Frontal cortex (tissue), 4 donors: ENCODE results near the gene CNDP2. TPM values are rescaled to one million over a fixed set of nuclear protein-coding genes. Genes with fewer than 3 reads are reported as not detected.
"Not testable (repeated sequence)": the region's sequence is repeated elsewhere in the genome, so short reads cannot be mapped to it uniquely, and the experiment has no call there.

Source experiments
- DNase-seq, 2 donors: peaks; one replicate each; pipeline ENCODE4 v3.0.0; 2012; ENCODE audit warnings: low spot score in 2 of 2
- FAIRE-seq: peaks from 2 replicates; lab custom pipeline; 2012; peaks lifted over from hg19 to GRCh38; lab: Jason Lieb, UNC
- total RNA-seq: library from RNA; depleted of rRNA; stranded (reverse); fragments of >200 nt; gene quantifications from one replicate; pipeline ENCODE4 v1.2.3, GENCODE V29; 2014
- donor health status: control.
- donor health status: control.
- donor health status: control.

Gene CNDP2
- total RNA-seq, 1 donor from 2014 or later, result 32.6 TPM

- DNase-seq, result no peak
- no peak for FAIRE-seq
These were observed 60.0 kb downstream of the CNDP2 start for GRCh38 chr18:74556126-74556525.

- DNase-seq (no peak), FAIRE-seq (no peak)
These were observed 61.9 kb downstream of the CNDP2 start for GRCh38 chr18:74558096-74558495.

GRCh38 chr18:74562131-74562730 is 66.1 kb downstream of the CNDP2 start:
- FAIRE-seq (no peak), DNase-seq (no peak)

- FAIRE-seq, result no peak
- DNase-seq, result no peak
These were observed 66.6 kb downstream of the CNDP2 start for GRCh38 chr18:74562775-74563174.

- DNase-seq, result no peak
- FAIRE-seq, result no peak
These were observed 67.8 kb downstream of the CNDP2 start for GRCh38 chr18:74563999-74564398.

GRCh38 chr18:74565164-74565563 is 69.0 kb downstream of the CNDP2 start:
- not testable (repeated sequence) for DNase-seq, FAIRE-seq

- FAIRE-seq, DNase-seq: not testable (repeated sequence)
These were observed 69.8 kb downstream of the CNDP2 start for GRCh38 chr18:74565993-74566392.

- no peak for DNase-seq
These were observed 71.7 kb downstream of the CNDP2 start for GRCh38 chr18:74567822-74568221.

GRCh38 chr18:74569401-74569800 is 73.2 kb downstream of the CNDP2 start:
- FAIRE-seq (no peak), DNase-seq (no peak)

More at GRCh38 chr18:74567822-74568221, 71.7 kb downstream of the CNDP2 start:
- FAIRE-seq, result no peak

GRCh38 chr18:74570266-74570665 is 74.1 kb downstream of the CNDP2 start:
- DNase-seq (no peak), FAIRE-seq (no peak)

GRCh38 chr18:74571895-74572680 is 75.9 kb downstream of the CNDP2 start:
- no peak for DNase-seq
- FAIRE-seq, result no peak

GRCh38 chr18:74573053-74573452 is 76.9 kb downstream of the CNDP2 start:
- FAIRE-seq, result no peak

More at GRCh38 chr18:74573053-74573452, 76.9 kb downstream of the CNDP2 start:
- no peak for DNase-seq

Other genes with a start within 250 kb of the CNDP2 start
- 9.0 TPM for gene CYB5A, start 204.4 kb upstream of the CNDP2 start, total RNA-seq
- not detected for gene C18orf63, start 180.5 kb upstream of the CNDP2 start, total RNA-seq
- gene DIPK1C, start 39.1 kb upstream of the CNDP2 start, total RNA-seq, result 4.9 TPM
- gene CNDP1, start 38.1 kb downstream of the CNDP2 start, total RNA-seq, result under 0.01 TPM
- 22.0 TPM for gene ZNF407, start 101.5 kb downstream of the CNDP2 start, total RNA-seq